HCT116 (cell line): ENCODE data around the gene TSHZ1.
"Not testable (repeated sequence)": the region's sequence is repeated elsewhere in the genome, so short reads cannot be mapped to it uniquely, and the experiment has no call there.

Experiments
- CTCF ChIP-seq, 3 experiments: fragments of 200-600 bp in 1 of 3; sonication (generic) in 1 of 3; IDR thresholded peaks in 2 of 3; conservative IDR thresholded peaks in 1 of 3; 2 replicates each; pipeline ENCODE4 v1.5.1; 2012 to 2017; ENCODE audit warnings: low read depth in 2 of 3, low read length in 2 of 3, antibody characterized with exemption in 1 of 3, borderline replicate concordance in 1 of 3, control low read depth in 1 of 3, mild to moderate bottlenecking in 1 of 3, mixed read lengths in 1 of 3, mixed run types in 1 of 3, moderate library complexity in 1 of 3; ENCODE audit not compliant: insufficient read depth in 1 of 3
- EZH2 ChIP-seq: fragments of 200-600 bp; sonication (generic); IDR thresholded peaks from 2 replicates; pipeline ENCODE4 v1.6.1; 2017; ENCODE audit warnings: antibody characterized with exemption, mixed run types
- MAX ChIP-seq: IDR thresholded peaks from 2 replicates; pipeline ENCODE4 v1.6.1; 2012
- POLR2AphosphoS5 ChIP-seq: IDR thresholded peaks from 2 replicates; pipeline ENCODE4 v1.6.1; 2011; ENCODE audit warnings: mild to moderate bottlenecking, low read depth, low read length, moderate library complexity
- REST ChIP-seq: IDR thresholded peaks from 2 replicates; pipeline ENCODE4 v1.6.1; 2012; ENCODE audit warnings: low read depth
- ZFX ChIP-seq: fragments of 450-650 bp; IDR thresholded peaks from 2 replicates; pipeline ENCODE4 v1.6.1; 2017

- not testable (repeated sequence) for TF ChIP-seq ZFX; REST; MAX; CTCF (IDR thresholded peaks at IDR 0.05 in 2 of 3, conservative IDR thresholded peaks at IDR 0.05 in 1 of 3; ENCODE audit: borderline replicate concordance in 1 of 3, insufficient read depth in 1 of 3, low read depth in 2 of 3, low read length in 2 of 3); POLR2AphosphoS5; EZH2
Measured at GRCh38 chr18:75329753-75330152, 119.2 kb downstream of the TSHZ1 start.
